Cardiac atrium fibroblast (primary cell): Measurements from ENCODE around the gene GGA1. TPM values are rescaled to one million over a fixed set of nuclear protein-coding genes. Genes with fewer than 3 reads are reported as not detected.

Experiments
- total RNA-seq: library from RNA; depleted of rRNA; stranded (reverse); fragments of >200 nt; gene quantifications from 2 replicates; pipeline ENCODE4 v1.2.3, GENCODE V29; 2015

Gene GGA1
- 31.6 and 34.8 TPM in 2 replicates for total RNA-seq

GRCh38 chr22:37608477-37609239 lies at the start of gene GGA1:
Gene GGA1 (plus strand): TSS chr22:37608834. CDS start chr22:37608861, 27 bp downstream.

GRCh38 chr22:37559901-37560607 lies 48.6 kb upstream of the GGA1 start, which contains the start of gene CDC42EP1:
Gene CDC42EP1 (plus strand): TSS chr22:37560480. CDS start chr22:37566350, 5,870 bp downstream.

GRCh38 chr22:37639070-37639760 lies 30.6 kb downstream of the GGA1 start, which contains the start of gene SH3BP1:
Gene SH3BP1 (plus strand): TSS chr22:37639669. CDS start chr22:37639788, 119 bp downstream.

GRCh38 chr22:37658133-37659065 lies 49.8 kb downstream of the GGA1 start, which contains the start of gene PDXP:
Gene PDXP (plus strand): TSS chr22:37658723. CDS start chr22:37658783, 60 bp downstream.

GRCh38 chr22:37674951-37675929 lies 66.6 kb downstream of the GGA1 start, which contains the start of gene LGALS1:
Gene LGALS1 (plus strand): TSS chr22:37675636. CDS start chr22:37675703, 67 bp downstream.

Other genes starting within 250 kb of the GGA1 start
- 0.18 and 0.81 TPM in 2 replicates for gene ELFN2, start 181.4 kb upstream of the GGA1 start, total RNA-seq
- gene MFNG, start 122.5 kb upstream of the GGA1 start, total RNA-seq = 1.3 TPM in 1 of 2 replicates, not detected in the other
- 5.8 and 6.3 TPM in 2 replicates for gene CARD10, start 89.4 kb upstream of the GGA1 start, total RNA-seq
- gene CDC42EP1, start 48.4 kb upstream of the GGA1 start, total RNA-seq = 90.3 and 92.3 TPM in 2 replicates
- gene LGALS2, start 28.7 kb upstream of the GGA1 start, total RNA-seq = not detected in 2 replicates
- 14.3 and 16.1 TPM in 2 replicates for gene SH3BP1, start 30.8 kb downstream of the GGA1 start, total RNA-seq
- gene PDXP, start 49.9 kb downstream of the GGA1 start, total RNA-seq = 17.3 and 18.1 TPM in 2 replicates
- 7,107 and 10,121 TPM in 2 replicates for gene LGALS1, start 66.8 kb downstream of the GGA1 start, total RNA-seq
- 21.9 and 41.2 TPM in 2 replicates for gene NOL12, start 77.5 kb downstream of the GGA1 start, total RNA-seq
- gene TRIOBP, start 88.2 kb downstream of the GGA1 start, total RNA-seq = 147 and 167 TPM in 2 replicates
- 32.9 and 35.0 TPM in 2 replicates for gene GCAT, start 199.1 kb downstream of the GGA1 start, total RNA-seq
- not detected in 2 replicates for gene GALR3, start 214.5 kb downstream of the GGA1 start, total RNA-seq
- 19.0 and 30.0 TPM in 2 replicates for gene ANKRD54, start 235.5 kb downstream of the GGA1 start, total RNA-seq
- 432 and 441 TPM in 2 replicates for gene EIF3L, start 240.6 kb downstream of the GGA1 start, total RNA-seq